GM19324 (cell line): ENCODE data around the gene RPL5.
"Not testable (repeated sequence)": the region's sequence is repeated elsewhere in the genome, so short reads cannot be mapped to it uniquely, and the experiment has no call there.

Experiments
- ATAC-seq: cut with Tn5 transposase; IDR thresholded peaks from one replicate; pipeline ENCODE4 v1.9.1; 2021; ENCODE audit warnings: mild to moderate bottlenecking, moderate library complexity; ENCODE audit not compliant: unreplicated experiment, low FRiP score

The RPL5 gene

GRCh38 chr1:92831762-92832536 is at the start of gene RPL5:
TSS of gene RPL5 (plus strand) at chr1:92832040. CDS start at chr1:92832115, 75 bp downstream.
- ATAC-seq: peak; percentile 99

GRCh38 chr1:92783550-92783949 is 48.3 kb upstream of the RPL5 start:
- not testable (repeated sequence) for ATAC-seq

DNA sequence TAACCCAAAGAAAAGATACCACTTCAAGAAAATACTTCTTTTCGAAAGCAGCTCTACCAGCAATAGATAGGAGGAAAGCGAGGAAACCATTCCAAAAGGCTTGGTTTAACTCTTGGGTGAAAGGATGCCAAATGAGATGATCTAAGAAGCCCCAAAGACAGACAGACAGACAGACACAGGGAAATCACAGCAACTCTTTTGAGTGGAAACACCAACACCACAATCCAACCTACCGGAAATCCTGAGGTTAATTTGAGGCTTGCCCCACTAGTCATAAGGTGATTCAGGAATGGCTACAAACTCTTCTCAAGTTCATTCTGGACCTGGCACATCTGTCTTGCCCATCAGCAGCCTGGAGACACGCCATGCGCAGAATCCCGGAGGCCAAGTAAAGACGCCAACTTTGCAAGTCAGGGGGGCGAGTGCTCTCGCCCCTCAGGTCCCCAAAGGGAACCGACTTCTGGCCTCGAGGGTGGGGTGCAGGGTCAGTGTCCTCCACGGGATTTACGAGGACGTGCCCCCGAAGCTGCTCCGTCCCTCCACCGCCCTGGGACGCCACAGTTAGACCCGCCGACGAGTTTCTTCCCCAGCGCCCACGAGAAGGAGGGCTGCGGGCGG is 47.7 kb upstream of the RPL5 start:
- no peak for ATAC-seq

DNA sequence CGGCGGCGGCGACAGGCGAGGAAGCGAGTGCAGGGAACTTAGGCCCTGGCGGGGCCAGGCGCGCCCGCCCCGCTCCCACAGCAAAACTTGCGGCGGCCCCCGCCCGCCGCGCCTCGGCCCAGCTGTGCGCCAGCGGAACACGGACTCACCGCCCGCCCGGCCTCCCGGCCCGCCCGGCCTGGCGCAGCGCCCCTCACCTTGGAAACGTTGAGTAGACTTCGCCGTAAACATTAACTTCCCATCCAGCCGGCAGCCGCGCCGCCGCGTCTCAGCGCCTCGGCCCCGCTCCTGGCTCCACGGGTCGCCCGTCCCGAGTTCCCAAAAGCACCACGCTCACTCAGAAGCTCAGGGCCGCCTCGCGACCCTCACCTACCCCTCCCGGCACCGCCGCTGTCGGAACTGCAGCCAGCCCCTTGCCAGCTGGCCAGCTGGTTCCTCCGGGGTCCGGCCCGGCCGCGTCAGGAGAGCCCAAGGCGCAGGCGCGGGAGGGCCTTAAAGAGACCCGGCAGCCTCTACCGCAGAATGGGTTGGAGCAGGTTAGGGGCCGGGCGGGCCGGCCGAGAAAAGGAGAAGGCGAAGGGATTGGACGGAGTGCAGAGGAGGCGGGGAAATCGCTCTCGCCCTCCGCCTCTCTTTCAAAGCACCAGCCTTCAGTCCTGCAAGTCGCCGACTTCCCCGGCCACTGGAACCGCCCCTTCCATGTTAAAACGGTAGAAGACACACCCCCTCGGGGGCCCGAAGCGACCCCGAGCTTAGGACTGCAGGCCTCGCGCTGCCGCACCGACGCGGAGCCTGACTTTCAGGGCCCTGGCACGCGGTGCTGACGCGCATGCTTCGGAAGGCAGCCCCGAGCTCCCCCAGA is 47.0 kb upstream of the RPL5 start, which contains the start of gene EVI5:
Gene EVI5 (minus strand): TSS at position 470 of the 862 bp plus-strand sequence. CDS start 48,562 bp downstream, outside the sequence.
- ATAC-seq: peak; percentile 97

DNA sequence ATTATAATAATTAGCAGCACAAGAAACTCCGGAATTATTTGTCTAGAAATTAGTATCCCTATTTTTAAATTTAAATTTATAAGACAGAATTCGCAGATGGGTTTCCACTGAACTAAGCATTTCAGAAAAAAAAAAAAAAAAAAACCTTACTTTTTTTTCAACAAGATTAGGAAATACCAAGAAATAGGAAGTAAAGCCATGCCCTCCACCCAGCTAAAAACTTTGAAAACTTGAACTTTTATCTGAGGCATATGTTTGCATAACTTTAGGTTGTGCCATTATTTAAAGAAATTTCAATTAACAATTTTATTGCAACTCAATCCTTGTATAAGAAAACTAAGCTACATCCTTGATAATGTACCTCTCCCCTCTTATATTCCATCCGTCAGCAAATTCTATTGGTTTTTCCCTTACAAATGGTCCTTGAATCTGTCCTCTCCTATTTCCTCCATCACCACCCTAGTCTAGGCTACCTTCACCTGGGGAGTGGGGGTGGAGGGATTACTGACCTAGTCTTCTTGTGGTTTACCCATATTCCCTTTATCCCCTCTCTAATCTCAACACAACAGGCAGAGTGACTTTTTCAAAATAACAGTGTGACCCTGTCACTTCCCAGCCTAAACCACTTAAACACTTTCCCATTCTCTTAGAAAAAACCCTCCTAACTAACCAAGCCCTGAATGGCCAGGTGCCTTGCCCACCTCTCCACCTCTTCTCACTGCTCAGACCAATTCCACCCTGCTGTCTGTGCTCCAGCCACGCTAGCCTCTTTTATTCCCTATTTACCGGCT is 45.5 kb upstream of the RPL5 start:
- no peak for ATAC-seq

GRCh38 chr1:92790081-92790480 is 41.8 kb upstream of the RPL5 start:
- no peak for ATAC-seq

DNA sequence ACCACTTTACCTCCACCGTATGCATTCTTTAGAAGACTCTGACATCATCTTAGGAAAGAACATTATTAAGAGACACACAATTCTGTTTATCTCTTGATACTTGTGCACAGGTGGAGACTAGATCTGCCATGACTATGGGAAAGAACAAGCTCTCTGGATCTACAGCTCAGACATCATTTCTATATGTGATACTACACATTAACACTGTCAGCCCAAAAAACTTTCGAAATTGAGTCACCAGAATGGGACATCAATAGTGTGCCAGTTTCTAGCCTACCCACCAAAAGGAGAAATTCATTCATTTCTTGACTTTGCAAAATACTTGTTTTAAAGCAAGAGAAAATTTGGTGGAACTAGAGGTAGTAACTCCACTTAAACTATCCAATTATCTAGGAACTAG is 41.0 kb upstream of the RPL5 start:
- no peak for ATAC-seq

DNA sequence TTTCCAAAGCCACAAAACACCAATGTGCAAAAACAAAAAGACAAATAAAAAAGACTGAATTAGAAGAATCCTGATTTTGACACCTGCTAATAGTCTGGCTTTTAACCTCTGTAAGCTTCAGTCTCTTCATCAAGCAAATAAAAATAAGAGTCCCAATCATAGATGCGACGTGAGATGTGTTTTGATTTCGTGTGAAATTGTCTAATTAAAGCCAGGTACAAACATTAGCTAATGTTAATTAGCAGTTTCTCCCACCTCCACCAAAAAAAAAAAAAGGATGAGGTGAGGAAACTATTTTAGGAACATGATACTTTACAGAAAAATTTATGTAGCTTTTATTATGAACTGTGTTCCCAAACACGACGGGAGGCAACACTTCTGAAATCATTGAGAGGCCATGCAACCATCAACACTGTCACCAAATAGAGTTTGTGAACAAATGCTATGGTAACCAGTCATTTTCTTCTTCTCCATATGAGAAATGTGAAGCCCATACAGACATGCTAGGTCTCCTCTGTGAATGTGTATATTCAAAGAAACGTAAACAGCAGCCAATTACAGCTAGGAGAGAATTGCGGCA is 40.3 kb upstream of the RPL5 start:
- ATAC-seq: no peak

- ATAC-seq: no peak
Observed at GRCh38 chr1:92792340-92792782, 39.5 kb upstream of the RPL5 start.

GRCh38 chr1:92795166-92795565 is 36.7 kb upstream of the RPL5 start:
- ATAC-seq: no peak

DNA sequence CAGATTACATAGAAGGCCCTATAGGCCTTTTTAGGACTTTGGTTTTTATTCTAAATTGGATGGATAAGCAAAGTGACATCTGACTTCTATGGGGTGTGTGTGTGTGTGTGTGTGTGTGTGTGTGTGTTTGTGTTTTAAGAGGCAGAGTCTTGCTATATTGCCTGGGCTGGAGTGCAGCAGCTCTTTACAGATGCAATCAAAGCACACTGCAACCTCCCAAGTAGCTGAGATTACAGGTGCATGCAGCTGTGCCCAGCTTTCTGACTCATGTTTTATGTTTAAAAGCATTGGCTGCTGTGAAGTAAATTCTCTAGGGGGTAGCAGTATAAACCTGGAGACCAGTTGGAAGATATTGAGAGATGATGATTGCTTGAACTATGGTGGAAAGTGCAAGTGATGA is 34.5 kb upstream of the RPL5 start:
- no peak for ATAC-seq

GRCh38 chr1:92797961-92798360 is 33.9 kb upstream of the RPL5 start:
- ATAC-seq: no peak

GRCh38 chr1:92803140-92803887 is 28.5 kb upstream of the RPL5 start:
- ATAC-seq: no peak

DNA sequence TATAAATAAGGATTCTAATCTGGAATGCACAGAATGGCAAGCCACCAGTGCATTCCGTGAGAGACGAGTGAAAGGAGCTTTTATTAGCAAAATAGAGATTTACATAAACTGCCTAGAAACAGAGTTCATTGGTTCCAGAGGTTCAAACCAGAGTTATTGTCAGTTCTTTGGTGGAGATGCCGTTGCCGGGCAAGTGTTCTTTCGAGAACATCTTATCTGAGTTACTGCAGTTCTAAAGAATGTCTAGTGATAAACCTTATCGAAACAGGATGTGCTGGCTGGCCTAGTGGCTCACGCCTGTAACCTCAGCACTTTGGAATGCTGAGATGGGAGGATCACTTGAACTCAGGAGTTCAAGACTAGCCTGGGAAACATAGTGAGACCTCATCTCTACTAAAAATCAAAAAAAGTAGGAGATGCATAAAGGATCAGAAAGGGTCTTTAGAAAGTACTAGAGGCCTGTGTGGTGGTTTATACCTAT is 27.1 kb upstream of the RPL5 start:
- ATAC-seq: no peak

DNA sequence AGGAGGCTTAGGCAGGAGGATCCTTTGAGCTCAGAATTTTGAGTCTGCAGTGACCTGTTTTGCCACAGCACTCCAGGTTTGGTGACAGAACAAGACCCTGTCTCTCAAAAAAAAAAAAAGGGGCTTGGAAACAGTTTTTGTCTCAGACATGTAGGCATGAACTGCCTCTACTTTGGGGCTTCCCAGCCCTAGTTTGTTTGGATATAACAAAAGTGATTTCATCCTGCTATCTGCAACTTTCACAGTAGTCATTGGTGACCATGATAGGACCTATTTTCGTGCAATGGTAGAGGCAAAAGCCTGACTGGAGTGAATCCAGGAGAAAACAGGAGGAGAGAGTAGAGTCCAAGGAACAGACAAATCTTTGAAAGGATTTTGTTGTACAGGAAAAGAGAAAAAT is 26.6 kb upstream of the RPL5 start:
- no peak for ATAC-seq

DNA sequence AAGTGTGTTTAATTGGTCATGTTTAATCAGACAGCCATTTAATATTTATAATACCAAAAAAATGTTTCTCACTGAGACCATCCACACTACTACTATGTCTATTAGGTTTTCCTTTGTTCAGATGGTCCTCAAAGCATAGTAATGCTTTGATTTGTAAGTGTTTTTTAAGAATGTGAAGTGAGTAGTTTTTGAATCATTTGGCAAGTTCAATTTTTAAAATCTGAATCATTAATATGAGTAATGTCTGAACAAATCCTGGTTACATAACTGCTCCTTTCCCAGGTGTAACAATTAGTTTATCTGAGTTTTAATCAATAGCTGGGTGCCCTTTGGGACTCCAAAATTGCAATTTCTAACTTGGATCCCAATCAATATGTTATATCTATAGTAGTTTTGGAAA is 23.5 kb upstream of the RPL5 start:
- ATAC-seq: no peak

DNA sequence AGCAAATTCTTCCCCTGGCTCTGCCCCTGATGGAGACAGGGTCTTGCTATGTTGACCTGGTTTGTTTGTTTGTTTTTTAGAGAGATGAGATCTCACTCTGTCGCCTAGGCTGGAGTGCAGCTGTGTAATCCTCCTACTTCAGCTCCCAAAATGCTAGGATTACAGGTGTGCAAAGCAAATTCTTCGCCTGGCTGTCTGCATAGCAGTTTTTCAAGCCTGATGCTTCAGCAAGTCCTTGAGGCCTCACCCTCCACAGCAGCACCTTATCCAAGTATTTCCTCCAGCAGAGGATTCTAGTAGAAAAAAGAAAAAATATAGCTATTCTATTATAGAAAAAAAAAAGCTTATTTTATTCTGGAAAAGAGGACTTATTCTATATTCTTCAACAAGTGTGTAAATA is 15.1 kb upstream of the RPL5 start:
- no peak for ATAC-seq

DNA sequence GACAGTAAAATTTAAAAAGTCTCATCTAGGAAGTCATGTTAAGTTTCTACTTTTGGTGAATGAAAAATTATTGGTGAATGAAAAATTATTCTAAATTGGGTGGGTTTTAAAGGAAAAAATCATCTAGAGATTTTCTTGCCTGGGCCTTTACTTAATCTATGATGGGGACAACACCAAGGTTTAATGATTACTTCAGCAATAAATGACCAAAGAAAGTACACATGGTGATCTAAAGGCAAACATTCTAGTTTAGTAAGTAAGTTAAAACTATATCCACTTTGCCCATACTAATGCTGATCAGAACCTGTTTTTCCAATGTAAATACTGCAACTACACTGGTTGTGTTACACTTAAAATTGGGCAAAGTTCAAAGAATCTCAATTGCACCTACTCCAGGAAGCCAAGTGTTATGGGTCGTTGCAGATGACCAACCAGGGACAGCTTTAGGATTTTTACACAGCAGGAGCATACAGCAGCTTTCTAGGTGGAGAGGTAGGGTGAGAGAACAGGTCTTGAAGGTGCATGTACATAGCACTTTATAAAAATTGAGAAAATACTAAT is 14.6 kb upstream of the RPL5 start:
- no peak for ATAC-seq
